ENCODE measurements around the gene CYP46A1. TPM values are rescaled to one million over a fixed set of nuclear protein-coding genes. Genes with fewer than 3 reads are reported as not detected.

The CYP46A1 gene
- total RNA-seq, 1 donor from 2014 or later, result under 0.01 TPM

DNA sequence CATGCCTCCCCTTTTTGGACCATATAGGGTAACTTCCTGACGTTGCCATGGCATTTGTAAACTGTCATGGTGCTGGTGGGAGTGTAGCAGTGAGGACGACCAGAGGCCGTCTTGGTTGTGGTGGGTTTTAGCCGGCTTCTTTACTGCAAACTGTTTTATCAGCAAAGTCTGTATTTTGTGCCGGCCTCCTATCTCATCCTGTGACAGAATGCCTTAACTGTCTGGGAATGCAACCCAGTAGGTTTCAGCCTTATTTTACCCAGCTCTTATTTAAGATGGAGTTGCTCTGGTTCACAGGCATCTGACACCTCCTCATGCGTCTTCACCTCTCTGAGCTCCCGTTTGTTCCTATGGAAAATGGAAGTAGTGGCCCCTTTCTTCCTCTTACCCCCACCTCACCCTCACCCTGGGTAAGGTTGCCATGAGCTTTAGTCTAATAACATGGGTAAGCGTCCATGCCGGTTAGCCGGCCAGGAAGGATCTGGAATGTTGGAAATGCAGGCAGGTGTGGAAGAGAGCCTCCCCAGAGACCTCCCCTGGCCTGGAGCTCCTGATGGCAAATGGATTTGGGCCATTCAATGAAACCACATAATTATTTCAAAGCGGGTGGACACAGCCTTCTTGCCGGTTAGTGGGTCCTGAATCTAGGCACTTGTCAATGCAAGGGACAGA, 20.6 kb upstream of the CYP46A1 start:
- no peak overlapping the region for H3K4me3 ChIP-seq (ENCODE audit: low read depth, low read length)
- TF ChIP-seq, protein P1, sequence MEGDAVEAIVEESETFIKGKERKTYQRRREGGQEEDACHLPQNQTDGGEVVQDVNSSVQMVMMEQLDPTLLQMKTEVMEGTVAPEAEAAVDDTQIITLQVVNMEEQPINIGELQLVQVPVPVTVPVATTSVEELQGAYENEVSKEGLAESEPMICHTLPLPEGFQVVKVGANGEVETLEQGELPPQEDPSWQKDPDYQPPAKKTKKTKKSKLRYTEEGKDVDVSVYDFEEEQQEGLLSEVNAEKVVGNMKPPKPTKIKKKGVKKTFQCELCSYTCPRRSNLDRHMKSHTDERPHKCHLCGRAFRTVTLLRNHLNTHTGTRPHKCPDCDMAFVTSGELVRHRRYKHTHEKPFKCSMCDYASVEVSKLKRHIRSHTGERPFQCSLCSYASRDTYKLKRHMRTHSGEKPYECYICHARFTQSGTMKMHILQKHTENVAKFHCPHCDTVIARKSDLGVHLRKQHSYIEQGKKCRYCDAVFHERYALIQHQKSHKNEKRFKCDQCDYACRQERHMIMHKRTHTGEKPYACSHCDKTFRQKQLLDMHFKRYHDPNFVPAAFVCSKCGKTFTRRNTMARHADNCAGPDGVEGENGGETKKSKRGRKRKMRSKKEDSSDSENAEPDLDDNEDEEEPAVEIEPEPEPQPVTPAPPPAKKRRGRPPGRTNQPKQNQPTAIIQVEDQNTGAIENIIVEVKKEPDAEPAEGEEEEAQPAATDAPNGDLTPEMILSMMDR (conservative IDR thresholded peaks at IDR 0.05; ENCODE audit: low read depth, low read length), result no peak
- no peak for DNase-seq (ENCODE audit: low read depth)

DNA sequence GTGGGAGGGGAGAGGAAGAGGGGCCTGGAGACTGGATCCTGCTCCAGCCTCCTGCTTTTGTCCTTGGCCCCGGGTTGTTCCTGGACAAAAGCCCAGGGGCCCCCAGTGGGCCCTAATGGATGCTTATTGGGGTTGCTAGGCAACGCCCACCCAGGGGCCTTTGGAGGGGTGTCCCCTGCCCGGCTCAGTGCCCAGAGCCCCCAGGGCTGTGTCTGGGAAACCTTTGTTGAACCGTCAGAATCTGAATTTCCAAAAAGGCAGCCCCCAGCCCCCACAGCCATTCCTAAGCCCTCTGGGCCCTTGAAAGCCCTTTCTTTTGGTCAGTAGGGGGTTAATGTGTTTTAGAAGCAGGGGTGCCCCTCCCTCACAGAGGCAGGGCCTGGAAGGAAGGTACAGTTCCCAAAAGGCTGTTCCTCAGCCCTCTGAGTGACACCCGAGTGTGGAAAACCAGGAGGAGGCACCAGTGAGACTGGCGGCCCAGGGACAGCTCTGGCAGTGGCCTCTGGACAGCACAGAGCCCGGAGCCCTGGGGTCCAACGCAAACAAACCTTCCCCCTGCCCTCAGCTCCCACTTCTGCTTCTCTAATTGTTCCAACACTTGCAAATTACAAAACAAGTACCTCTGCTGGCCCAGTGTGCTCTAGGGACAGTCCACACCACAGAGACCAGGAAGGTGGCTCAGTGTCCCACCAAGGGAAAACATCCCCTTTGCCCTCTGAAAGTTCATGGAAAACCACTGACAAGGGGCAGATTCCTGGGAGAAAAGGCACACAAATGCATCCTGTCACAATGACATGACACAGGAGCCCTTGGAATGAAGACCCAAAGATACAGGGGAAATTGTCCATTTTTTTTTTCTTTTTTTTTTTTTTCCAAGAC, 19.8 kb upstream of the CYP46A1 start:
- DNase-seq (ENCODE audit: low read depth), result no peak
- H3K4me3 ChIP-seq (ENCODE audit: low read depth, low read length), result no peak overlapping the region
- TF ChIP-seq, protein P1 (conservative IDR thresholded peaks at IDR 0.05; ENCODE audit: low read depth, low read length), result no peak

DNA sequence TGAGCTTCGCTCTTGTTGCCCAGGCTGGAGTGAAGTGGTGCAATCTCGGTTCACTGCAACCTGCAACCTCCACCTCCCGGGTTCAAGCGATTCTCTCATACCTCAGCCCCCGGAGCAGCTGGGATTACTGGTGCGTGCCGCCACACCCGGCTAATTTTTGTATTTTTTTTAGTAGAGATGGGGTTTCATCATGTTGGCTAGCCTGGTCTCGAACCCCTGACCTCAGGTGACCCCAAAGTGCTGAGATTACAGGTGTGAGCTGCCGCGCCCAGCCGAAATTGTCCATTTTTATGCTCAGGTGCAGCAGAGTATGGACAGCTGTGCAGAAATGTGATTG, 19.2 kb upstream of the CYP46A1 start:
- TF ChIP-seq, protein P1 (conservative IDR thresholded peaks at IDR 0.05; ENCODE audit: low read depth, low read length), result no peak
- H3K4me3 ChIP-seq (ENCODE audit: low read depth, low read length), result no peak overlapping the region

DNA sequence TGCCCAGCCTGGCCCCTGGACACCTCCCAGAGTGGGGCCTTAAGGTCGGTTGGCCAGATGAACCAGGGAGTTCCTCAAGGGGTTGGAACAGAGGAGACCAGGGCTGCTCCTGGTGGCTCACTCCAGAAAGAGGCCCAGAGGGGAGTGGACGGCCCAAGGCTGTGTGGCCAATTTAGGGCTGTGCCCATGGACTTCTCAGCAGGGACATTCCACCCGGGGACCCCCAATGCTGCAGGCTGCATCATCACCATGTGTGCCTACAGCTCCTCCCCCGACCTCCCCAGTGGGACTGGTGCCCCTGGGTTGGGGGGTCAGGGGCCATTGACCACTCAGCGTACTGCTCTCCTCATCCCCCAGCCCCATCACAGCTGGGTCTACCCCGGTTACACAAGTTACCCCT, 17.6 kb upstream of the CYP46A1 start:
- H3K4me3 ChIP-seq (ENCODE audit: low read depth, low read length), result no peak overlapping the region
- no peak for DNase-seq (ENCODE audit: low read depth)
- TF ChIP-seq, protein P1 (conservative IDR thresholded peaks at IDR 0.05; ENCODE audit: low read depth, low read length), result no peak

More for the DNA sequence above, 19.2 kb upstream of the CYP46A1 start:
- no peak for DNase-seq (ENCODE audit: low read depth)

DNA sequence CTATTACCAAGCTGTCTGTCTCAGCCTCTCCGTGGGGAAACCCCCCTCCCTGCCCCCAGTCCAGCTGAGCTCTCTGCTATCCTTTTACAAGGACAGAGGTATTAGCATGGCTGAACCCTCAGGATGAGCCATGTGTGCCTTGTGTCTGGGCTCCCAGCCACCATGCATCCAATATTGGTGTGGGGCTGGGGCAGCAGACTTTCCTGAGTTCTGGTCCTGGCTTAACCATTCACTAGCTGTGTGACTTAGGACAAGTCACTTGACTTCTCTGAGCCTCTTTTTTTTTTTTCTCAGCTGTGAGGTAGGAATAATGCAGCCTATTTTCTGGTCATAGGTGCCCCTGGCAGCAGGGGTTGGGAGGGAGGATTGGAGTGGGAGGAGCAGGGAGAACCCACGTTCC, 17.1 kb upstream of the CYP46A1 start:
- DNase-seq (ENCODE audit: low read depth), result no peak
- TF ChIP-seq, protein P1 (conservative IDR thresholded peaks at IDR 0.05; ENCODE audit: low read depth, low read length), result no peak

DNA sequence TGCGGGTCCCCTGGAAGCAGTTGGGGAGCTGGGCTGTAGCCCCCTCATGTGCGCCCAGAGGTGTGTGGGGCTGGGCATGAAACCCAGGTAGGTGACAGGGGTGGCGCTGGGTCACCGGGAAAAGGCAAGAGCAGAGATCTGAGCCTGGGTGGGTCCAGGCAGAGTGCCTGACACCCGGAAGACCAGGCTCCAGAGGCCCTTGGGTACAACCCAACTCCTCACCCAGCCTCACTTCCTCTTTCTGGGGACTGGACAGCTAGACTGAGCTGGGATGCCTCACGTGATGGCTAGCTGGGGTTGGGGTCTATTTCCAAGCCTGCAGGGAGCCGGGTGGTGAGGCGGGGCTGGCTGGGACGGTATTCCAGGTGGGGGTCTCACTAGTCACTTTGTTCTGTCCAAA, 16.3 kb upstream of the CYP46A1 start:
- TF ChIP-seq, protein P1 (conservative IDR thresholded peaks at IDR 0.05; ENCODE audit: low read depth, low read length), result no peak
- DNase-seq (ENCODE audit: low read depth), result no peak

More for the DNA sequence above, 17.1 kb upstream of the CYP46A1 start:
- H3K4me3 ChIP-seq (ENCODE audit: low read depth, low read length), result no peak overlapping the region

More for the DNA sequence above, 16.3 kb upstream of the CYP46A1 start:
- no peak overlapping the region for H3K4me3 ChIP-seq (ENCODE audit: low read depth, low read length)
